PC-3 (cell line): ENCODE measurements around the gene NSMF. TPM values are rescaled to one million over a fixed set of nuclear protein-coding genes. Genes with fewer than 3 reads are reported as not detected.

Source experiments
- ATAC-seq: fragments of 200-7000 bp; cut with Tn5 transposase; 2 replicates; pipeline ENCODE4 v1.9.1; 2020; ENCODE audit warnings: mild to moderate bottlenecking, moderate library complexity
- BruUV-seq: library from RNA; stranded (reverse); fragments of 400-500 nt; replicated peaks from 2 replicates; lab custom pipeline; 2021; lab: Mats Ljungman, UMichigan
- CTCF ChIA-PET: fragments of 300-600 bp; sonication (Branson Sonifier 250); formaldehyde crosslinking; loops from one replicate; lab custom pipeline; 2022; ENCODE audit warnings: antibody characterized with exemption; lab: Charles Lee
- POLR2A ChIA-PET: fragments of 300-600 bp; sonication (Branson Sonifier 250); formaldehyde crosslinking; loops from one replicate; lab custom pipeline; 2022; ENCODE audit warnings: antibody characterized with exemption; ENCODE audit not compliant: unreplicated experiment; lab: Charles Lee
- DNase-seq: peaks from one replicate; pipeline ENCODE4 v3.0.0-alpha.2; 2015
- H2AFZ ChIP-seq: fragments of 300-600 bp; sonication (generic); 2 replicates; pipeline ENCODE4 v1.6.0; 2016; ENCODE audit warnings: antibody characterized with exemption, low read length
- H3F3A ChIP-seq: fragments of 300-600 bp; sonication (generic); one replicate; pipeline ENCODE4 v1.6.0; 2017; ENCODE audit warnings: antibody characterized with exemption, low read length, control low read depth, mild to moderate bottlenecking; ENCODE audit not compliant: unreplicated experiment
- H3K27ac ChIP-seq: fragments of 300-600 bp; sonication (generic); 2 replicates; pipeline ENCODE4 v1.5.1; 2016; ENCODE audit warnings: mild to moderate bottlenecking, low read length
- H3K27me3 ChIP-seq: fragments of 300-600 bp; sonication (generic); 2 replicates; pipeline ENCODE4 v1.6.1; 2016; ENCODE audit warnings: low read length, mixed read lengths
- H3K36me3 ChIP-seq: fragments of 300-600 bp; sonication (generic); 2 replicates; pipeline ENCODE4 v1.6.1; 2016; ENCODE audit warnings: low read depth, mixed run types, low read length, mixed read lengths
- H3K4me1 ChIP-seq: fragments of 300-600 bp; sonication (generic); 2 replicates; pipeline ENCODE4 v1.5.1; 2016; ENCODE audit warnings: low read length; ENCODE audit not compliant: insufficient read depth
- H3K4me2 ChIP-seq: fragments of 300-600 bp; sonication (generic); 2 replicates; pipeline ENCODE4 v1.6.0; 2016; ENCODE audit warnings: low read length
- H3K4me3 ChIP-seq: fragments of 300-600 bp; sonication (generic); 2 replicates; pipeline ENCODE4 v1.5.1; 2016; ENCODE audit warnings: mild to moderate bottlenecking, low read length, mixed read lengths
- H3K79me2 ChIP-seq: fragments of 300-600 bp; sonication (generic); 2 replicates; pipeline ENCODE4 v1.6.1; 2017; ENCODE audit warnings: low read length, mixed read lengths
- H3K9ac ChIP-seq: fragments of 300-600 bp; sonication (generic); 2 replicates; pipeline ENCODE4 v1.6.0; 2016; ENCODE audit warnings: mild to moderate bottlenecking, low read length
- H3K9me2 ChIP-seq: fragments of 300-600 bp; sonication (generic); replicated peaks from 2 replicates; pipeline ENCODE4 v1.6.1; 2016; ENCODE audit warnings: mixed run types, low read length, mixed read lengths
- H3K9me3 ChIP-seq: fragments of 300-600 bp; sonication (generic); 2 replicates; pipeline ENCODE4 v1.6.1; 2016; ENCODE audit warnings: low read length, mixed read lengths
- H4K20me1 ChIP-seq: fragments of 300-600 bp; sonication (generic); 2 replicates; pipeline ENCODE4 v1.6.1; 2016; ENCODE audit warnings: low read length, mixed read lengths
- CTCF ChIP-seq: fragments of 300-600 bp; sonication (generic); conservative IDR thresholded peaks from 2 replicates; pipeline ENCODE4 v1.5.1; 2017; ENCODE audit warnings: antibody characterized with exemption, low read depth, mild to moderate bottlenecking, low read length
- EZH2 ChIP-seq: fragments of 300-600 bp; sonication (generic); IDR thresholded peaks from one replicate; pipeline ENCODE4 v1.6.1; 2017; ENCODE audit warnings: antibody characterized with exemption, mild to moderate bottlenecking, low read length; ENCODE audit not compliant: unreplicated experiment
- EZH2phosphoT487 ChIP-seq: fragments of 300-600 bp; sonication (generic); IDR thresholded peaks from 2 replicates; pipeline ENCODE4 v1.6.1; 2018; ENCODE audit warnings: mild to moderate bottlenecking, antibody characterized with exemption, low read length, borderline replicate concordance
- intact Hi-C: fragments of 100-400 bp; cut with micrococcal nuclease; formaldehyde crosslinking; loops from 2 replicates; pipeline ENCODE4 v1.9.0; 2023
- total RNA-seq: library from RNA; depleted of rRNA; stranded (reverse); fragments of >200 nt; gene quantifications from 2 replicates; pipeline ENCODE4 v1.2.3, GENCODE V29; 2014

NSMF gene
- total RNA-seq, 1 experiment from 2014 or later = 30.8 TPM

DNA sequence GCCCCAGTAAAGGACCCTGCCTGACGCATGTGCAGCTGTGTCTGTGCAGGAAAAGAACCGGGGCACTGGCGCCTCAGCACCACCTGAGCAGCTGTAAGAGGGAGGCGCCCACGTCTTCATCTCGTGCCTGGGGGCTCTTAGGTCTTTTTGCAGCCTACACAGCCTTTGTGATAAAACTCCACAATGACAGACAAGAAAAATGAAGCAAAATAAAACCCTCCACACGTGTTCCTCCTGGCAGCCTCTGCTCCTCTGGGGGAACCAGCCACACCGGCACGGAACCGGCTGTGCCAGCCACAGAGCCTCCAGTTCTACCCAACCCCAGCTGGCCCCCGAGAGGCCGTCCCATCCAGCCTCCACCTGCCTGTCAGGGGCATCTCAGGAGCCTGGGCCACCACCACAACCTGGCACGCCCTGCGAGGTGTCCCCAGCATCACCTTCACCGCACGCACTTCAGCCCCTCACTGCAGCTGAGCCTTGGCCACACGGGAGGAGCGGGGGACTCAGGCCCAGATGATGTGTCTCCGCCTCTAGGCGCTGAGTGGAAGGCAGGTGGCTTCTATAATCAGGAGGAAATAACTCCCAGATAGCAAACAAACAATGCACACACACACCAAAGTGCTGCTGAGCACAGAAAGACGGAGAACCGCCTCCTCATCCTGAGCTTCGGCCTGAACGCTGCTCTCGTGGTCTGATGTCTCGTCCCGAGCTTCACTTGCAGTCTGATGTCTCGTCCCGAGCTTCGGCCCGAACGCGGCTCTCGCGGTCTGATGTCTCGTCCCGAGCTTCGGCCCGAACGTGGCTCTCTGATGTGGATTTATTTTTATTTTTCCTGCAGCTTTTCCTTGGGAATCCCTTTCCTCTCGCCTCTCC lies 28.6 kb upstream of the NSMF start:
- no peak overlapping the region for H3K9ac ChIP-seq
- no peak overlapping the region for H3K4me2 ChIP-seq
- H3F3A ChIP-seq = no peaks in the 10 kb centered on the region
- peaks cover 9% of the 10 kb centered on the region for H3K4me1 ChIP-seq
- no peaks in the 10 kb centered on the region for H3K36me3 ChIP-seq
- no peaks in the 10 kb centered on the region for H3K27me3 ChIP-seq
- no peak overlapping the region for H3K4me3 ChIP-seq
- intact Hi-C loops = no loop called here
- DNase-seq (no peak), ATAC-seq (no peak)
- no peaks in the 10 kb centered on the region for H3K9me2 ChIP-seq
- H2AFZ ChIP-seq = no peak overlapping the region
- H4K20me1 ChIP-seq = no peaks in the 10 kb centered on the region
- POLR2A ChIA-PET = no interaction called here
- no peaks in the 10 kb centered on the region for H3K9me3 ChIP-seq
- no peak overlapping the region for H3K27ac ChIP-seq
- TF ChIP-seq CTCF (no peak), EZH2phosphoT487 (no peak), EZH2 (no peak)
- no TSS peak for BruUV-seq
- no peaks in the 10 kb centered on the region for H3K79me2 ChIP-seq
- CTCF ChIA-PET = no interaction called here

- DNase-seq (no peak), ATAC-seq (no peak)
- no peaks in the 10 kb centered on the region for H3K9me2 ChIP-seq
- no peak overlapping the region for H3K4me3 ChIP-seq
- H3K9ac ChIP-seq = no peak overlapping the region
- intact Hi-C loops = no loop called here
- peaks cover 16% of the 10 kb centered on the region for H3K4me1 ChIP-seq
- no peaks in the 10 kb centered on the region for H4K20me1 ChIP-seq
- no peaks in the 10 kb centered on the region for H3F3A ChIP-seq
- H2AFZ ChIP-seq = no peak overlapping the region
- no TSS peak for BruUV-seq
- POLR2A ChIA-PET = no interaction called here
- CTCF ChIA-PET = no interaction called here
- TF ChIP-seq EZH2 (no peak), EZH2phosphoT487 (no peak), CTCF (no peak)
- H3K27me3 ChIP-seq = no peaks in the 10 kb centered on the region
- no peak overlapping the region for H3K27ac ChIP-seq
- no peaks in the 10 kb centered on the region for H3K79me2 ChIP-seq
- no peaks in the 10 kb centered on the region for H3K9me3 ChIP-seq
- no peak overlapping the region for H3K4me2 ChIP-seq
- H3K36me3 ChIP-seq = no peaks in the 10 kb centered on the region
Measured at GRCh38 chr9:137486545-137487453, 27.7 kb upstream of the NSMF start.
